Vagina (tissue), 2 donors: ENCODE data around the gene NUP62. TPM values are rescaled to one million over a fixed set of nuclear protein-coding genes. Genes with fewer than 3 reads are reported as not detected.

Experiments
- DNase-seq, 2 donors: peaks; one replicate each; pipeline ENCODE4 v3.0.0-alpha.2; 2017; ENCODE audit errors: extremely low spot score in 2 of 2
- H3K27ac ChIP-seq: fragments of 200-600 bp; sonication (generic); one replicate; pipeline ENCODE4 v1.5.1; 2019
- H3K27me3 ChIP-seq: fragments of 200-600 bp; sonication (generic); one replicate; pipeline ENCODE4 v1.5.1; 2019
- H3K36me3 ChIP-seq, 2 donors: fragments of 200-600 bp; sonication (generic); one replicate each; pipeline ENCODE4 v1.5.1; 2017 to 2019
- H3K4me1 ChIP-seq: fragments of 200-600 bp; sonication (generic); one replicate; pipeline ENCODE4 v1.5.1; 2019
- H3K4me3 ChIP-seq, 2 donors: fragments of 200-600 bp; sonication (generic); 1 replicate in 1 of 2; 2 replicates in 1 of 2; pipeline ENCODE4 v1.5.1; 2016 to 2019
- H3K9me3 ChIP-seq: fragments of 200-600 bp; sonication (generic); one replicate; pipeline ENCODE4 v1.5.1; 2019
- POLR2A ChIP-seq, 2 donors: fragments of 450-650 bp; IDR thresholded peaks; one replicate each; pipeline ENCODE4 v1.6.1; 2017; ENCODE audit warnings: antibody characterized with exemption in 2 of 2, mild to moderate bottlenecking in 2 of 2, moderate library complexity in 2 of 2
- POLR2AphosphoS5 ChIP-seq, 2 donors: sonication (generic); formaldehyde crosslinking; IDR thresholded peaks; one replicate each; pipeline ENCODE4 v1.9.0; 2017; ENCODE audit warnings: antibody characterized with exemption in 2 of 2, mild to moderate bottlenecking in 2 of 2, low read depth in 1 of 2; ENCODE audit not compliant: insufficient read depth in 1 of 2
- intact Hi-C: fragments of 100-400 bp; cut with DNase I; formaldehyde crosslinking; loops from one replicate; pipeline ENCODE4 v1.15.1; 2023
- total RNA-seq: library from RNA; depleted of rRNA; stranded (reverse); fragments of >200 nt; gene quantifications from one replicate; pipeline ENCODE4 v1.2.3, GENCODE V29; 2016
- TF ChIP-seq, protein P1 (sequence below), 3 experiments: fragments of 450-650 bp in 2 of 3; fragments of 200-600 bp in 1 of 3; sonication (generic) in 1 of 3; IDR thresholded peaks; one replicate each; pipeline ENCODE4 v1.5.1; 2017 to 2019; ENCODE audit warnings: antibody characterized with exemption in 3 of 3, mild to moderate bottlenecking in 2 of 3, moderate library complexity in 2 of 3

Gene NUP62
- total RNA-seq, 1 donor from 2014 or later: 38.5 TPM

GRCh38 chr19:49912965-49913685 lies 16.2 kb downstream of the NUP62 start:
- Histone ChIP-seq H3K4me1 (no peaks in the 10 kb centered on the region), H3K9me3 (no peaks in the 10 kb centered on the region), H3K27me3 (no peaks in the 10 kb centered on the region), H3K4me3 (no peak overlapping the region), H3K36me3 (peaks cover 0 to 14% of the 10 kb centered on the region in 2 donors), H3K27ac (no peak overlapping the region)
- TF ChIP-seq, protein P1, sequence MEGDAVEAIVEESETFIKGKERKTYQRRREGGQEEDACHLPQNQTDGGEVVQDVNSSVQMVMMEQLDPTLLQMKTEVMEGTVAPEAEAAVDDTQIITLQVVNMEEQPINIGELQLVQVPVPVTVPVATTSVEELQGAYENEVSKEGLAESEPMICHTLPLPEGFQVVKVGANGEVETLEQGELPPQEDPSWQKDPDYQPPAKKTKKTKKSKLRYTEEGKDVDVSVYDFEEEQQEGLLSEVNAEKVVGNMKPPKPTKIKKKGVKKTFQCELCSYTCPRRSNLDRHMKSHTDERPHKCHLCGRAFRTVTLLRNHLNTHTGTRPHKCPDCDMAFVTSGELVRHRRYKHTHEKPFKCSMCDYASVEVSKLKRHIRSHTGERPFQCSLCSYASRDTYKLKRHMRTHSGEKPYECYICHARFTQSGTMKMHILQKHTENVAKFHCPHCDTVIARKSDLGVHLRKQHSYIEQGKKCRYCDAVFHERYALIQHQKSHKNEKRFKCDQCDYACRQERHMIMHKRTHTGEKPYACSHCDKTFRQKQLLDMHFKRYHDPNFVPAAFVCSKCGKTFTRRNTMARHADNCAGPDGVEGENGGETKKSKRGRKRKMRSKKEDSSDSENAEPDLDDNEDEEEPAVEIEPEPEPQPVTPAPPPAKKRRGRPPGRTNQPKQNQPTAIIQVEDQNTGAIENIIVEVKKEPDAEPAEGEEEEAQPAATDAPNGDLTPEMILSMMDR (IDR thresholded peaks at IDR 0.05): no peak
- TF ChIP-seq POLR2AphosphoS5 (IDR thresholded peaks at IDR 0.05; ENCODE audit: insufficient read depth in 1 of 2, low read depth in 1 of 2) (no peak), POLR2A (IDR thresholded peaks at IDR 0.05) (no peak)
- no peak for DNase-seq
- intact Hi-C loops: no loop called here

GRCh38 chr19:49911381-49912145 lies 17.7 kb downstream of the NUP62 start:
- TF ChIP-seq POLR2A (IDR thresholded peaks at IDR 0.05) (no peak), POLR2AphosphoS5 (IDR thresholded peaks at IDR 0.05; ENCODE audit: insufficient read depth in 1 of 2, low read depth in 1 of 2) (no peak)
- TF ChIP-seq, protein P1 (IDR thresholded peaks at IDR 0.05): no peak
- peaks cover 0 to 18% of the 10 kb centered on the region in 2 donors for H3K36me3 ChIP-seq
- H3K4me3 ChIP-seq: no peak overlapping the region
- H3K27me3 ChIP-seq: no peaks in the 10 kb centered on the region
- no peak for DNase-seq
- intact Hi-C loops: no loop called here
- H3K4me1 ChIP-seq: no peaks in the 10 kb centered on the region
- H3K9me3 ChIP-seq: no peaks in the 10 kb centered on the region
- H3K27ac ChIP-seq: no peak overlapping the region

GRCh38 chr19:49910179-49910578 lies 19.1 kb downstream of the NUP62 start:
- H3K27ac ChIP-seq: no peak overlapping the region
- no peak for DNase-seq
- no peak for TF ChIP-seq POLR2A (IDR thresholded peaks at IDR 0.05)
- TF ChIP-seq, protein P1 (IDR thresholded peaks at IDR 0.05): no peak
- no peak for TF ChIP-seq POLR2AphosphoS5 (IDR thresholded peaks at IDR 0.05; ENCODE audit: insufficient read depth in 1 of 2, low read depth in 1 of 2)
- no peaks in the 10 kb centered on the region for H3K9me3 ChIP-seq
- intact Hi-C loops: no loop called here
- no peaks in the 10 kb centered on the region for H3K27me3 ChIP-seq
- peaks cover 0 to 18% of the 10 kb centered on the region in 2 donors for H3K36me3 ChIP-seq
- H3K4me1 ChIP-seq: no peaks in the 10 kb centered on the region
- H3K4me3 ChIP-seq: no peak overlapping the region

- intact Hi-C loops: no loop called here
These were observed 20.6 kb downstream of the NUP62 start for GRCh38 chr19:49908480-49909420.

More at GRCh38 chr19:49908480-49909420, 20.6 kb downstream of the NUP62 start:
- Histone ChIP-seq H3K4me3 (no peak overlapping the region), H3K27ac (no peak overlapping the region), H3K9me3 (no peaks in the 10 kb centered on the region), H3K4me1 (no peaks in the 10 kb centered on the region), H3K36me3 (peaks cover 0 to 18% of the 10 kb centered on the region in 2 donors), H3K27me3 (no peaks in the 10 kb centered on the region)
- no peak for DNase-seq
- TF ChIP-seq, protein P1 (IDR thresholded peaks at IDR 0.05): no peak
- no peak for TF ChIP-seq POLR2A (IDR thresholded peaks at IDR 0.05)
- TF ChIP-seq POLR2AphosphoS5 (IDR thresholded peaks at IDR 0.05; ENCODE audit: insufficient read depth in 1 of 2, low read depth in 1 of 2): no peak
